ENCODE results near the gene METRN.

DNA sequence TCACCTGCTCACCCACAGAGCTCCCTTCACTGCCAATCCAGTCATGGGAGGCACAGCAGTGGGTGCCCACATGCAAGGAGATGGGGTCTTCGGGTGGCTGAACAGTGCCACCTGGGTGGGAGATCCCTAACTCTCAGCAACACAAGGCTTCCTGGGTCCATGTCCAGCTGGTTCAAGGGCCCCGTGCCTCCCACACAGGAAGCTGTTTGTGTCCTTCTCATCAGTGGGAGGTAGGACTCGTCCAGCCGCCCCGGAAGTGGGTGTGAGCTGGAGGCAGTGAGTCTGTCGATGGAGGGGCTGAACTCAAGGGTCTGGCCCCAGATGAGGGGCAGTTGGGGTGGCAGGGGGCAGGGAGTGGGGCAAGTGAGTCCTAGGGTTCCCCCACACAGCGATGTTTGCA is 10.9 kb upstream of the METRN start:
- TF ChIP-seq, protein P1, sequence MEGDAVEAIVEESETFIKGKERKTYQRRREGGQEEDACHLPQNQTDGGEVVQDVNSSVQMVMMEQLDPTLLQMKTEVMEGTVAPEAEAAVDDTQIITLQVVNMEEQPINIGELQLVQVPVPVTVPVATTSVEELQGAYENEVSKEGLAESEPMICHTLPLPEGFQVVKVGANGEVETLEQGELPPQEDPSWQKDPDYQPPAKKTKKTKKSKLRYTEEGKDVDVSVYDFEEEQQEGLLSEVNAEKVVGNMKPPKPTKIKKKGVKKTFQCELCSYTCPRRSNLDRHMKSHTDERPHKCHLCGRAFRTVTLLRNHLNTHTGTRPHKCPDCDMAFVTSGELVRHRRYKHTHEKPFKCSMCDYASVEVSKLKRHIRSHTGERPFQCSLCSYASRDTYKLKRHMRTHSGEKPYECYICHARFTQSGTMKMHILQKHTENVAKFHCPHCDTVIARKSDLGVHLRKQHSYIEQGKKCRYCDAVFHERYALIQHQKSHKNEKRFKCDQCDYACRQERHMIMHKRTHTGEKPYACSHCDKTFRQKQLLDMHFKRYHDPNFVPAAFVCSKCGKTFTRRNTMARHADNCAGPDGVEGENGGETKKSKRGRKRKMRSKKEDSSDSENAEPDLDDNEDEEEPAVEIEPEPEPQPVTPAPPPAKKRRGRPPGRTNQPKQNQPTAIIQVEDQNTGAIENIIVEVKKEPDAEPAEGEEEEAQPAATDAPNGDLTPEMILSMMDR (conservative IDR thresholded peaks at IDR 0.05; ENCODE audit: low read length) = no peak
- no peak for TF ChIP-seq EZH2phosphoT487 (IDR thresholded peaks at IDR 0.05; ENCODE audit: borderline replicate concordance)

All from Loucy (cell line).